AG09309 (cell line): ENCODE measurements around the gene MTUS2.

Experiments used
- DNase-seq: peaks from one replicate; pipeline ENCODE4 v3.0.0-alpha.2; 2010; ENCODE audit warnings: low read depth
- H3K4me3 ChIP-seq: 2 replicates; pipeline ENCODE4 v1.5.1; 2011; ENCODE audit warnings: mild to moderate bottlenecking, low read depth, low read length, moderate library complexity; ENCODE audit not compliant: control insufficient read depth
- TF ChIP-seq, protein P1 (sequence below): IDR thresholded peaks from 2 replicates; pipeline ENCODE4 v1.5.1; 2011; ENCODE audit warnings: mild to moderate bottlenecking, low read depth, low read length, inconsistent platforms; ENCODE audit not compliant: insufficient read depth, control insufficient read depth; ENCODE audit errors: missing control alignments

MTUS2 gene

DNA sequence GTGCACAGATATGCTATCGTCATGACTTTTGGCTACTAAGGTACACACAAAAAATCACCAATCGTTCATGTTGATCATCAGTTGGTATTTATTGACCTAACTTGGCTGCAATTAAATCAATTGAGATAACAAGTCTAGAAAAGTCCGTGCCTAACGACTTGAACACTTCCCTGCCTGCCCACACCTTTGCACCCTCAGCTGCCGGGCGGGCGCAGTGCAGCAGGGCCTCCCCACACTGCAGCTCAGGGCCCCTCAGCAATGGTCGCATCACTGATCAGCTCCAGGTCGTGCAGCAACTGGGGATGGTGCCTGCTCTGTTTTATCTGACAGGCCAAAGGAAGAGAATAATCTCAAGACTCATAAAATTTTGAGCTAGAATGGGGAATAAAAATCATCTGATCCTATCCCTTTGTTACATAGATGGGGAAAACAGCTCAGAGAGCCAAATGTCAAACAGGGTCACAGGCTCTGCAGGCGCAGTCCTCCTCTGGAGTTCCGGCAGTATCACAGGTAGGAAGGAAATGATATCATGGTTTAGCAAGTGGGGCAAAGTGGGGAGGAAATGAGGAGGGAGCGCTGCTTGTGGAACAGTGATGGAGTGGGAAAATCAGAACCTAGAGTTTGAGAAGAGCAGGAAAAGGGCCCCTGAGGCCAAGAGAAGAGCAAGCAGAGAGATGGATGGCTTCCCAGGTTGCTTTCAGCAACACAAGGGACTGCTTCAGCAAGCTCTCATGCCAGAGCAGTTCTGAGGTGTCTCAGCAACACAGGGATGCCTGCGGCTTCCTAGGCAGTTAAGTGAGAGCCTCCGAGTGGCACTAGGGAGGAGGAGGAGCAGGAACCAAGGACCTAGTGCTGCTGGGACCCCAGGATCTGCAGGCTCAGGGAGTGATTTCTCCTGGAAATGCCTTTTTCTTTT, 717.9 kb downstream of the MTUS2 start:
- TF ChIP-seq, protein P1, sequence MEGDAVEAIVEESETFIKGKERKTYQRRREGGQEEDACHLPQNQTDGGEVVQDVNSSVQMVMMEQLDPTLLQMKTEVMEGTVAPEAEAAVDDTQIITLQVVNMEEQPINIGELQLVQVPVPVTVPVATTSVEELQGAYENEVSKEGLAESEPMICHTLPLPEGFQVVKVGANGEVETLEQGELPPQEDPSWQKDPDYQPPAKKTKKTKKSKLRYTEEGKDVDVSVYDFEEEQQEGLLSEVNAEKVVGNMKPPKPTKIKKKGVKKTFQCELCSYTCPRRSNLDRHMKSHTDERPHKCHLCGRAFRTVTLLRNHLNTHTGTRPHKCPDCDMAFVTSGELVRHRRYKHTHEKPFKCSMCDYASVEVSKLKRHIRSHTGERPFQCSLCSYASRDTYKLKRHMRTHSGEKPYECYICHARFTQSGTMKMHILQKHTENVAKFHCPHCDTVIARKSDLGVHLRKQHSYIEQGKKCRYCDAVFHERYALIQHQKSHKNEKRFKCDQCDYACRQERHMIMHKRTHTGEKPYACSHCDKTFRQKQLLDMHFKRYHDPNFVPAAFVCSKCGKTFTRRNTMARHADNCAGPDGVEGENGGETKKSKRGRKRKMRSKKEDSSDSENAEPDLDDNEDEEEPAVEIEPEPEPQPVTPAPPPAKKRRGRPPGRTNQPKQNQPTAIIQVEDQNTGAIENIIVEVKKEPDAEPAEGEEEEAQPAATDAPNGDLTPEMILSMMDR = no peak
- no peak for DNase-seq

DNA sequence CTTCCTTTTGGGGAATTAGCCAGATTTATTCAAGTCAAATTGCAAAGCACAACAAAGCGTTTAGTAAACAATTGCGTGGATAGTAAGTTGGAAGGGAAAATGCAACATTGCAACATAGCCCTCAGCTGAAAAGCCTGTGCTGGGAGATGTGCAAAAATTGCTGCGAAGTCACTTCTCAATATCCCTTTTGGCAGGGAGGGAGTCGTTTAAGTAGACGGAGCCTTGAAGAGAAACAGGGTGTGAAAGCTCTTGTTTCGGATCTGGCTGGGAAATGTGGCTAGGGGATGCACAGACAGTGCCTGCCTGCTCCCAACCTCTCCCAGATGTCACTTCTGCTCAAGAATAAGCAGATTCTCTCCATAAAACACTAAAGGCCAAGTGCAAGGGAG, 718.5 kb downstream of the MTUS2 start:
- H3K4me3 ChIP-seq = no peak overlapping the region
- TF ChIP-seq, protein P1 = no peak
- DNase-seq = no peak

More for the DNA sequence above, 717.9 kb downstream of the MTUS2 start:
- H3K4me3 ChIP-seq = no peak overlapping the region

DNA sequence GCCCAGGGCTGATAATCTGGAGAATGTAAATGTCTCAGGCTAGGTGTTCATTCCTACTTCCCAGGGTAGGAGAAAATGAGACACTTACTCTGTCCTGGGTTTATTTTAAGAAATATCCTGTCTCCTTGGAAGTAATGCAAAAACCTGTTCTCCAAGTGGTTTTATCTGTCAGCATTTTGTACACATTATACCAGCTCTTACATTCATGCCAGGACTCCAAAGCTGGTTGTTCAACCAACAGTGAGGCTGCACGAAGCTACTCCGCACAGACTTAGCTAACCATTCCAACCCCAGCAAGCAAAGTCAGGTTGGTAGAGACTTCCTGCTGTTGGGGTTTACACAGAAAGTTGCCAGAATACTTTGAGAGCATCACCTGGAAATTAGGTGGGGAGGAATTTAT, 719.7 kb downstream of the MTUS2 start:
- TF ChIP-seq, protein P1 = no peak
- H3K4me3 ChIP-seq = no peak overlapping the region
- no peak for DNase-seq

DNA sequence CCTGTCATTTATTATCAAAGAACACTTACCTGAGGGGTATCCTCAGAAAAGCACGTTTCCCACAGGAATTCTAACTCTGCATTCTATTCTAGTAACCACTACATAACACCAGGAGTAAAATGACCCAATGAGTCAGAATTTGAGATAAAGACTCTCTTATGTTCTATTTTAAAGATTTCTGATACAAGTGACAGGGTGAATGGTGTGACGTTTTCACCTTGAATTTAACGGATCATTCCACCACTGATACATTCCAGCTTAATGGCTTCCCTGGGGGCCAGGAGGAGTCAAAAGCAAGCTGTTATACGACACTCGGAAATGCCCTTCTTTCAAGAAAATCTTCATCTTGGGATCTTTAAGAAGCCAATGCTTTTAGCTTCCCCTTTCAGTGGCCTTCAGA, 720.2 kb downstream of the MTUS2 start:
- TF ChIP-seq, protein P1 = no peak
- no peak overlapping the region for H3K4me3 ChIP-seq
- DNase-seq = no peak

DNA sequence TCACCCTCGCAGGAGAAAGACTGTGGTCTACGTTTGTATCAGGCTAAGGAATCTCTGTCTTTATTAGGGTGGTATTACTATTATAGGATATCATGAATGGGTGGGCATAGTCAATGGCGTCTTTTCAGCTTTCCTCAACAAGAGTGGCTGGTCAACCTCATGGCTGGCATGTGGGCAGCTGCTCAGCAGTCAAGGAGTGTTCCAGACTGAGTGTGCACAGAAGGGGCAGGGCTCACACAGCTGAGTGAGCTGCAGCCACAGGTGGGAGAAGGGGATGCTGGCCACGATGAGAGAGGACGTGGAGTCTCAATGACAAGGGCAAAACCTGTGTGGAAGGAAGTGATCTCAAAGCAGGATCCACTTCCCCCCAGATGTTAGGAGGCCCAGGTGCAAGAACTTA, 720.7 kb downstream of the MTUS2 start:
- H3K4me3 ChIP-seq = no peak overlapping the region
- TF ChIP-seq, protein P1 = no peak
- no peak for DNase-seq

DNA sequence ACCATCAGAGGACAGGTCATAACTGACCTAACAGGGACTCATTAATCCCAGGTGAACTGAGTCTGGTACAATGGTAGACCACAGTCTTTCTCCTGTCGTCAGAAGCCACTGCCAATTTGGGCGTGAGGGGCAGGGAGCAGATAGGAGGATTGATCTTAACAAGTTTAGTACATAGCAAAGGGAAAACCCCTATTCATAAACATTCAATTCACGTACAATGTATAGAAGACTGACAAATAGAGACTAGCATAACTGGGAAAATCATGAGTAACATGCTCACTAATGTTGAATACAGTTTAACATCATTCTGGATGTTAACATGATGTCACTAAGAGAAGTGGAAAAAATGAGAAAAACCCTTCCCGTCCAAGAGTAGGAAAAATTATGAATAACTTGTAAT, 721.3 kb downstream of the MTUS2 start:
- no peak overlapping the region for H3K4me3 ChIP-seq
- DNase-seq = no peak
- TF ChIP-seq, protein P1 = no peak

DNA sequence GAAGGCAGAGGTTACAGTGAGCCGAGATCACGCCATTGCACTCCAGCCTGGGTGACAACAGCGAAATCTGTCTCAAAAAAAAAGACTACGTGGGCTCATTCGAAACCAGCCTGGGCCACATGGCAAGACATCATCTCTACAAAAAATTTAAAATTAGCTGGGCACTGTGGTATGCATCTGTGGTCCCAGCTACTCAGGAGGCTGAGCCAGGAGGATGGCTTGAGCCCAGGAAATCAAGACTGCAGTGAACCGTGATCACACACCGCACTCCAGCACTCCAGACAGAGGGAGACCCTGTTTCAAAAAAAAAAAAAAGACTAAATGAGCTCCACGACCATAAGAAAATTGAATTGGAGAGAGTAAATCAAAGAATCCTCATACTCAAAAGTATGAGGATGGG, 722.2 kb downstream of the MTUS2 start:
- no peak overlapping the region for H3K4me3 ChIP-seq
- DNase-seq = no peak
- TF ChIP-seq, protein P1 = no peak
